ENCODE results near the gene PTGR3.

Gene PTGR3

GRCh38 chr18:75169411-75169810, 39.5 kb downstream of the PTGR3 start:
- H3K9me3 ChIP-seq (ENCODE audit: insufficient read depth, low read depth, low read length): no peaks in the 10 kb centered on the region
- H3K4me1 ChIP-seq (ENCODE audit: insufficient read depth, low read length): no peaks in the 10 kb centered on the region
- H3K4me3 ChIP-seq (ENCODE audit: low read length): no peak overlapping the region
- no peak overlapping the region for H3K27ac ChIP-seq (ENCODE audit: low read length)
- no peaks in the 10 kb centered on the region for H3K27me3 ChIP-seq (ENCODE audit: insufficient read depth, low read length)
- no peaks in the 10 kb centered on the region for H3K36me3 ChIP-seq (ENCODE audit: insufficient read depth, low read depth, low read length)
- no peak overlapping the region for H3K9ac ChIP-seq (ENCODE audit: low read depth, low read length)

- H3K27me3 ChIP-seq (ENCODE audit: insufficient read depth, low read length): no peaks in the 10 kb centered on the region
- H3K27ac ChIP-seq (ENCODE audit: low read length): no peak overlapping the region
- H3K4me3 ChIP-seq (ENCODE audit: low read length): no peak overlapping the region
Measured at GRCh38 chr18:75168619-75169018, 40.3 kb downstream of the PTGR3 start.

GRCh38 chr18:75167759-75168618, 41.0 kb downstream of the PTGR3 start:
- no peaks in the 10 kb centered on the region for H3K36me3 ChIP-seq (ENCODE audit: insufficient read depth, low read depth, low read length)
- no peaks in the 10 kb centered on the region for H3K4me1 ChIP-seq (ENCODE audit: insufficient read depth, low read length)
- no peaks in the 10 kb centered on the region for H3K9me3 ChIP-seq (ENCODE audit: insufficient read depth, low read depth, low read length)
- H3K27me3 ChIP-seq (ENCODE audit: insufficient read depth, low read length): no peaks in the 10 kb centered on the region
- H3K4me3 ChIP-seq (ENCODE audit: low read length): no peak overlapping the region
- no peak overlapping the region for H3K9ac ChIP-seq (ENCODE audit: low read depth, low read length)
- no peak overlapping the region for H3K27ac ChIP-seq (ENCODE audit: low read length)

More at GRCh38 chr18:75168619-75169018, 40.3 kb downstream of the PTGR3 start:
- H3K36me3 ChIP-seq (ENCODE audit: insufficient read depth, low read depth, low read length): no peaks in the 10 kb centered on the region
- no peaks in the 10 kb centered on the region for H3K4me1 ChIP-seq (ENCODE audit: insufficient read depth, low read length)
- no peaks in the 10 kb centered on the region for H3K9me3 ChIP-seq (ENCODE audit: insufficient read depth, low read depth, low read length)
- no peak overlapping the region for H3K9ac ChIP-seq (ENCODE audit: low read depth, low read length)

- Histone ChIP-seq H3K9ac (ENCODE audit: low read depth, low read length) (no peak overlapping the region), H3K27ac (ENCODE audit: low read length) (no peak overlapping the region), H3K9me3 (ENCODE audit: insufficient read depth, low read depth, low read length) (no peaks in the 10 kb centered on the region), H3K27me3 (ENCODE audit: insufficient read depth, low read length) (no peaks in the 10 kb centered on the region), H3K36me3 (ENCODE audit: insufficient read depth, low read depth, low read length) (no peaks in the 10 kb centered on the region), H3K4me3 (ENCODE audit: low read length) (no peak overlapping the region), H3K4me1 (ENCODE audit: insufficient read depth, low read length) (no peaks in the 10 kb centered on the region)
Measured at GRCh38 chr18:75167137-75167536, 41.8 kb downstream of the PTGR3 start.

- H3K36me3 ChIP-seq (ENCODE audit: insufficient read depth, low read depth, low read length): no peaks in the 10 kb centered on the region
- no peaks in the 10 kb centered on the region for H3K4me1 ChIP-seq (ENCODE audit: insufficient read depth, low read length)
- no peak overlapping the region for H3K4me3 ChIP-seq (ENCODE audit: low read length)
- no peak overlapping the region for H3K9ac ChIP-seq (ENCODE audit: low read depth, low read length)
- no peaks in the 10 kb centered on the region for H3K27me3 ChIP-seq (ENCODE audit: insufficient read depth, low read length)
- H3K9me3 ChIP-seq (ENCODE audit: insufficient read depth, low read depth, low read length): no peaks in the 10 kb centered on the region
- H3K27ac ChIP-seq (ENCODE audit: low read length): no peak overlapping the region
Measured at GRCh38 chr18:75165926-75166325, 43.0 kb downstream of the PTGR3 start.

- Histone ChIP-seq H3K27me3 (ENCODE audit: insufficient read depth, low read length) (no peaks in the 10 kb centered on the region), H3K4me1 (ENCODE audit: insufficient read depth, low read length) (no peaks in the 10 kb centered on the region), H3K27ac (ENCODE audit: low read length) (no peak overlapping the region), H3K36me3 (ENCODE audit: insufficient read depth, low read depth, low read length) (no peaks in the 10 kb centered on the region), H3K9me3 (ENCODE audit: insufficient read depth, low read depth, low read length) (no peaks in the 10 kb centered on the region), H3K4me3 (ENCODE audit: low read length) (no peak overlapping the region), H3K9ac (ENCODE audit: low read depth, low read length) (no peak overlapping the region)
Measured at GRCh38 chr18:75164479-75164878, 44.5 kb downstream of the PTGR3 start.

- Histone ChIP-seq H3K4me3 (ENCODE audit: low read length) (no peak overlapping the region), H3K9me3 (ENCODE audit: insufficient read depth, low read depth, low read length) (no peaks in the 10 kb centered on the region), H3K9ac (ENCODE audit: low read depth, low read length) (no peak overlapping the region), H3K4me1 (ENCODE audit: insufficient read depth, low read length) (no peaks in the 10 kb centered on the region), H3K36me3 (ENCODE audit: insufficient read depth, low read depth, low read length) (no peaks in the 10 kb centered on the region), H3K27ac (ENCODE audit: low read length) (no peak overlapping the region), H3K27me3 (ENCODE audit: insufficient read depth, low read length) (no peaks in the 10 kb centered on the region)
Measured at GRCh38 chr18:75163736-75164135, 45.2 kb downstream of the PTGR3 start.

- Histone ChIP-seq H3K27me3 (ENCODE audit: insufficient read depth, low read length) (no peaks in the 10 kb centered on the region), H3K27ac (ENCODE audit: low read length) (no peak overlapping the region), H3K36me3 (ENCODE audit: insufficient read depth, low read depth, low read length) (no peaks in the 10 kb centered on the region), H3K9ac (ENCODE audit: low read depth, low read length) (no peak overlapping the region), H3K9me3 (ENCODE audit: insufficient read depth, low read depth, low read length) (no peaks in the 10 kb centered on the region), H3K4me3 (ENCODE audit: low read length) (no peak overlapping the region), H3K4me1 (ENCODE audit: insufficient read depth, low read length) (no peaks in the 10 kb centered on the region)
Measured at GRCh38 chr18:75162978-75163377, 46.0 kb downstream of the PTGR3 start.

GRCh38 chr18:75162467-75162866, 46.5 kb downstream of the PTGR3 start:
- Histone ChIP-seq H3K36me3 (ENCODE audit: insufficient read depth, low read depth, low read length) (no peaks in the 10 kb centered on the region), H3K27me3 (ENCODE audit: insufficient read depth, low read length) (no peaks in the 10 kb centered on the region), H3K4me1 (ENCODE audit: insufficient read depth, low read length) (no peaks in the 10 kb centered on the region), H3K9me3 (ENCODE audit: insufficient read depth, low read depth, low read length) (no peaks in the 10 kb centered on the region), H3K27ac (ENCODE audit: low read length) (no peak overlapping the region), H3K9ac (ENCODE audit: low read depth, low read length) (no peak overlapping the region), H3K4me3 (ENCODE audit: low read length) (no peak overlapping the region)

GRCh38 chr18:75161256-75162028, 47.5 kb downstream of the PTGR3 start:
- Histone ChIP-seq H3K36me3 (ENCODE audit: insufficient read depth, low read depth, low read length) (no peaks in the 10 kb centered on the region), H3K27ac (ENCODE audit: low read length) (no peak overlapping the region), H3K9me3 (ENCODE audit: insufficient read depth, low read depth, low read length) (no peaks in the 10 kb centered on the region), H3K27me3 (ENCODE audit: insufficient read depth, low read length) (no peaks in the 10 kb centered on the region), H3K9ac (ENCODE audit: low read depth, low read length) (no peak overlapping the region), H3K4me1 (ENCODE audit: insufficient read depth, low read length) (no peaks in the 10 kb centered on the region), H3K4me3 (ENCODE audit: low read length) (no peak overlapping the region)

GRCh38 chr18:75160364-75160763, 48.6 kb downstream of the PTGR3 start:
- no peaks in the 10 kb centered on the region for H3K4me1 ChIP-seq (ENCODE audit: insufficient read depth, low read length)
- H3K9ac ChIP-seq (ENCODE audit: low read depth, low read length): no peak overlapping the region
- H3K27ac ChIP-seq (ENCODE audit: low read length): no peak overlapping the region
- no peaks in the 10 kb centered on the region for H3K9me3 ChIP-seq (ENCODE audit: insufficient read depth, low read depth, low read length)
- H3K27me3 ChIP-seq (ENCODE audit: insufficient read depth, low read length): no peaks in the 10 kb centered on the region
- H3K4me3 ChIP-seq (ENCODE audit: low read length): no peak overlapping the region
- H3K36me3 ChIP-seq (ENCODE audit: insufficient read depth, low read depth, low read length): no peaks in the 10 kb centered on the region
